ENCODE results near the gene VPS36.

VPS36 gene

GRCh38 chr13:52449331-52450011 is 963 bp downstream of the VPS36 start:
- TF ChIP-seq POLR2AphosphoS5 (IDR thresholded peaks at IDR 0.05; ENCODE audit: low read depth, low read length) (no peak), FOXP2 (optimal IDR thresholded peaks at IDR 0.05; ENCODE audit: borderline replicate concordance, extremely low read depth, extremely low read length, insufficient read depth) (no peak), REST (IDR thresholded peaks at IDR 0.05; ENCODE audit: insufficient read depth in 1 of 2, low read depth in 2 of 2, low read length in 2 of 2) (no peak), SIN3A (IDR thresholded peaks at IDR 0.05; ENCODE audit: borderline replicate concordance, insufficient read depth, low read length) (no peak), TAF1 (IDR thresholded peaks at IDR 0.05; ENCODE audit: borderline replicate concordance, insufficient read depth, low read length) (no peak)

- TF ChIP-seq TAF1 (IDR thresholded peaks at IDR 0.05; ENCODE audit: borderline replicate concordance, insufficient read depth, low read length) (no peak), POLR2AphosphoS5 (IDR thresholded peaks at IDR 0.05; ENCODE audit: low read depth, low read length) (no peak), FOXP2 (optimal IDR thresholded peaks at IDR 0.05; ENCODE audit: borderline replicate concordance, extremely low read depth, extremely low read length, insufficient read depth) (no peak), SIN3A (IDR thresholded peaks at IDR 0.05; ENCODE audit: borderline replicate concordance, insufficient read depth, low read length) (no peak), REST (IDR thresholded peaks at IDR 0.05; ENCODE audit: insufficient read depth in 1 of 2, low read depth in 2 of 2, low read length in 2 of 2) (no peak)
Measured at GRCh38 chr13:52447815-52448552, 2.5 kb downstream of the VPS36 start.

- TF ChIP-seq REST (IDR thresholded peaks at IDR 0.05; ENCODE audit: insufficient read depth in 1 of 2, low read depth in 2 of 2, low read length in 2 of 2), result no peak
- TF ChIP-seq FOXP2 (optimal IDR thresholded peaks at IDR 0.05; ENCODE audit: borderline replicate concordance, extremely low read depth, extremely low read length, insufficient read depth), result no peak
- TF ChIP-seq POLR2AphosphoS5 (IDR thresholded peaks at IDR 0.05; ENCODE audit: low read depth, low read length), result no peak
- TF ChIP-seq TAF1 (IDR thresholded peaks at IDR 0.05; ENCODE audit: borderline replicate concordance, insufficient read depth, low read length), result no peak
- TF ChIP-seq SIN3A (IDR thresholded peaks at IDR 0.05; ENCODE audit: borderline replicate concordance, insufficient read depth, low read length), result no peak
Measured at GRCh38 chr13:52447354-52447753, 3.1 kb downstream of the VPS36 start.

- no peak for TF ChIP-seq REST (IDR thresholded peaks at IDR 0.05; ENCODE audit: insufficient read depth in 1 of 2, low read depth in 2 of 2, low read length in 2 of 2)
- no peak for TF ChIP-seq FOXP2 (optimal IDR thresholded peaks at IDR 0.05; ENCODE audit: borderline replicate concordance, extremely low read depth, extremely low read length, insufficient read depth)
- TF ChIP-seq POLR2AphosphoS5 (IDR thresholded peaks at IDR 0.05; ENCODE audit: low read depth, low read length), result no peak
- no peak for TF ChIP-seq SIN3A (IDR thresholded peaks at IDR 0.05; ENCODE audit: borderline replicate concordance, insufficient read depth, low read length)
Measured at GRCh38 chr13:52446265-52446664, 4.2 kb downstream of the VPS36 start.
